Tibial nerve (tissue), 4 donors: ENCODE measurements around the gene FNTB. TPM values are rescaled to one million over a fixed set of nuclear protein-coding genes. Genes with fewer than 3 reads are reported as not detected.
A peak's percentile ranks its signal among the peaks of the same experiment; 100 is the strongest.

Experiments used
- DNase-seq, 2 donors: peaks; one replicate each; pipeline ENCODE4 v3.0.0-alpha.2; 2019; ENCODE audit warnings: low spot score in 2 of 2
- H3K27ac ChIP-seq, 4 donors: fragments of 200-600 bp; sonication (generic) in 3 of 4; one replicate each; pipeline ENCODE4 v1.5.1; 2017 to 2019; ENCODE audit warnings: mild to moderate bottlenecking in 1 of 4
- H3K27me3 ChIP-seq, 2 donors: fragments of 200-600 bp; sonication (generic) in 1 of 2; one replicate each; pipeline versions ENCODE4 v1.5.1 to v1.6.0; 2017 to 2019
- H3K36me3 ChIP-seq, 3 donors: fragments of 200-600 bp; sonication (generic); one replicate each; pipeline ENCODE4 v1.5.1; 2018 to 2019
- H3K4me1 ChIP-seq, 4 donors: fragments of 200-600 bp; sonication (generic) in 3 of 4; one replicate each; pipeline ENCODE4 v1.5.1; 2017 to 2019
- H3K4me3 ChIP-seq, 4 donors: fragments of 200-600 bp; sonication (generic) in 3 of 4; one replicate each; pipeline ENCODE4 v1.5.1; 2017 to 2019; ENCODE audit warnings: mild to moderate bottlenecking in 1 of 4, moderate library complexity in 1 of 4
- H3K9me3 ChIP-seq, 4 donors: fragments of 200-600 bp; sonication (generic) in 3 of 4; one replicate each; pipeline ENCODE4 v1.5.1; 2017 to 2019
- CTCF ChIP-seq, 5 experiments: fragments of 200-600 bp in 3 of 5; fragments of 450-650 bp in 2 of 5; sonication (generic) in 3 of 5; IDR thresholded peaks; one replicate each; pipeline ENCODE4 v1.5.1; 2016 to 2019; ENCODE audit warnings: antibody characterized with exemption in 5 of 5, mild to moderate bottlenecking in 3 of 5, moderate library complexity in 2 of 5
- EP300 ChIP-seq, 2 donors: sonication (generic); formaldehyde crosslinking; IDR thresholded peaks; one replicate each; pipeline ENCODE4 v1.6.1; 2017; ENCODE audit warnings: antibody characterized with exemption in 2 of 2, mild to moderate bottlenecking in 1 of 2
- POLR2A ChIP-seq, 2 donors: fragments of 450-650 bp; IDR thresholded peaks; one replicate each; pipeline ENCODE4 v1.6.1; 2017; ENCODE audit warnings: antibody characterized with exemption in 2 of 2, mild to moderate bottlenecking in 2 of 2, moderate library complexity in 2 of 2
- WGBS, 2 donors: methylation state at CpG; one replicate each; pipeline ENCODE4 v1.1.5; 2018; 5-methylcytosine and 5-hydroxymethylcytosine counted together
- total RNA-seq, 4 donors: library from RNA; depleted of rRNA; stranded (reverse); fragments of >200 nt; gene quantifications; one replicate each; pipeline ENCODE4 v1.1.0, GENCODE V29; 2016

FNTB gene
- total RNA-seq, 4 donors from 2014 or later = 21.0 to 34.5 (median 31.0) TPM

DNA sequence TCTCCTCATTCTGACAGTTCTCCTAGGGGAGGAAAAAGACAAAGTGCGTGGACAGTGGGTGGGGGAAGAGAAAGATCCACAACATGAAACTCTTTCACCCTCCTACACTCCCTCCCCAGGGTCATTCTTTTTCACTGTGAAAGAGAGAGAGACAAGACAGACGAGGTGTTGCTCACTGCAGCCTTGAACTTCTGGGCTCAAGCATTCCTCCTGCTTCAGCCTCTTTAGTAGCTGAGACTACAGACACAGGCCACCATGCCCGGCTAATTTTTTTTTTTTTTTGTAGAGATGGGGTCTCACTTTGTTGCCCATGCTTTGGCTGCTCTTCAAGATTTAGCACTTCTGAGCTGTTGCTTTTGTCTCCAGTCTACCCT is 46.9 kb upstream of the FNTB start:
- no peak for TF ChIP-seq EP300 (IDR thresholded peaks at IDR 0.05)
- no peak for TF ChIP-seq CTCF (IDR thresholded peaks at IDR 0.05)
- TF ChIP-seq POLR2A (IDR thresholded peaks at IDR 0.05) = no peak
- peaks cover 0 to 64% (median 0%) of the 10 kb centered on the region in 3 donors for H3K36me3 ChIP-seq

GRCh38 chr14:64940336-64940910 is 46.3 kb upstream of the FNTB start:
- H3K36me3 ChIP-seq = peaks cover 0 to 66% (median 0%) of the 10 kb centered on the region in 3 donors
- H3K9me3 ChIP-seq = no peaks in the 10 kb centered on the region
- no peak for DNase-seq
- WGBS, 2 donors = 86 to 89% methylated on average over 3 of the region's 3 CpGs
- no peaks in the 10 kb centered on the region for H3K27me3 ChIP-seq
- no peak for TF ChIP-seq POLR2A (IDR thresholded peaks at IDR 0.05)
- TF ChIP-seq CTCF (IDR thresholded peaks at IDR 0.05) = no peak
- no peak for TF ChIP-seq EP300 (IDR thresholded peaks at IDR 0.05)
- peaks cover 0 to 16% (median 0%) of the 10 kb centered on the region in 4 donors for H3K4me1 ChIP-seq
- no peak overlapping the region for H3K27ac ChIP-seq
- H3K4me3 ChIP-seq = no peak overlapping the region

More for the DNA sequence above, 46.9 kb upstream of the FNTB start:
- Histone ChIP-seq H3K4me3 (no peak overlapping the region), H3K9me3 (no peaks in the 10 kb centered on the region), H3K27me3 (no peaks in the 10 kb centered on the region), H3K27ac (no peak overlapping the region), H3K4me1 (peaks cover 0 to 20% (median 0%) of the 10 kb centered on the region in 4 donors)
- WGBS, 2 donors = 67 to 68% methylated on average over 3 of the region's 3 CpGs
- DNase-seq = no peak

- TF ChIP-seq EP300 (IDR thresholded peaks at IDR 0.05) (no peak), CTCF (IDR thresholded peaks at IDR 0.05) (no peak), POLR2A (IDR thresholded peaks at IDR 0.05) (no peak)
- peak within 1 kb of the TSS in 1 of 4 donors; percentile 11 for H3K4me3 ChIP-seq
- no peaks in the 10 kb centered on the region for H3K9me3 ChIP-seq
- H3K4me1 ChIP-seq = no peaks in the 10 kb centered on the region
- WGBS, 2 donors = 84 to 86% methylated on average over 13 of the region's 13 CpGs
- no peaks in the 10 kb centered on the region for H3K27me3 ChIP-seq
- H3K27ac ChIP-seq = peak within 1 kb of the TSS in 1 of 4 donors; percentile 52
- DNase-seq = no peak
- H3K36me3 ChIP-seq = peaks cover 0 to 75% (median 0%) of the 10 kb centered on the region in 3 donors
Measured at GRCh38 chr14:64942531-64943111, 44.1 kb upstream of the FNTB start, which contains the start of gene GPX2. TSS of gene GPX2 (minus strand) at chr14:64942745. CDS start at chr14:64942726, 19 bp downstream.

DNA sequence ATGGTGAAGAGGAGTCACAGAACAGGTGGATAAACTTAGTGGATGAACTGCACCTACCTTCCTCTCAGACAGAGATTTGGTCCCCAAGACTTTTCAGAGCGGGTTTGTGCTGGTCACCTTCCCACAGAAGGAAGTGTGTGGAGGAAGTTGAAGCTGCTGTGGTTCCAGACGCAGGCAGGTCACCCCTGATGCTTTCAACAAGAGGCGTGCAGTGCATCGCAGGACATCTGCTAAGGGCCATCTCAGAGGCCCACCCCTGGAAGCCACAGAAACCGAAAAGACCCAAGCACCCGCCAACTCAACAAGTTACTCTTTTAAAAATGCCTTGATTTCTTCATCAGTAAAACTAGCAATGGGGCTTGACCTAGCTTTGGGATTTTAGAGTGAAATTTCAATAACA is 43.1 kb upstream of the FNTB start:
- no peak overlapping the region for H3K27ac ChIP-seq
- no peaks in the 10 kb centered on the region for H3K4me1 ChIP-seq
- no peak overlapping the region for H3K4me3 ChIP-seq
- no peaks in the 10 kb centered on the region for H3K27me3 ChIP-seq
- 66 to 69% methylated on average over 6 of the region's 6 CpGs for WGBS, 2 donors
- no peak for DNase-seq
- peaks cover 0 to 80% (median 0%) of the 10 kb centered on the region in 3 donors for H3K36me3 ChIP-seq
- no peaks in the 10 kb centered on the region for H3K9me3 ChIP-seq
- TF ChIP-seq POLR2A (IDR thresholded peaks at IDR 0.05) = no peak
- TF ChIP-seq CTCF (IDR thresholded peaks at IDR 0.05) = no peak
- TF ChIP-seq EP300 (IDR thresholded peaks at IDR 0.05) = no peak

DNA sequence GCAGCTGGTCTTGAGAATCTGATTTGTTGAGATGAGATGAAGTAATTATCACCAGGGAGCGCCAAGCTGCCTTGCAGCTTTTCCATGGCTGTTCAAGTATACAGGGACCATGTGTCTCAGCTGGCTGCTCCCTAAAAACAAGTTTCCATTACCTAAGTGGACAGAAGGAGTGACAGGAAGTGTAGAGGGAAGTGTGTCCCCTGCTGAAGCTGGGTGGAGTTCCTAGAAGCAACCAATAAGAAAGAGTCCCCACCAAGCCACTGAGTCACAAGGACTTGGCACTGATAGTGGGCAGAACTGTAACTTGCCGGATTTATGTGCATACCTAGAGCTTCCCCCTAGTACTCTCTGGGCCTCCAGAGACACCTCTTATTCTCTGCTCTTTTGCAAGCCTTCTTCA is 42.7 kb upstream of the FNTB start:
- Histone ChIP-seq H3K9me3 (no peaks in the 10 kb centered on the region), H3K36me3 (peaks cover 0 to 79% (median 0%) of the 10 kb centered on the region in 3 donors), H3K4me3 (no peak overlapping the region), H3K4me1 (no peaks in the 10 kb centered on the region), H3K27ac (no peak overlapping the region), H3K27me3 (no peaks in the 10 kb centered on the region)
- 87% methylated on average over 2 of the region's 2 CpGs for WGBS, 2 donors
- DNase-seq = no peak
- no peak for TF ChIP-seq POLR2A (IDR thresholded peaks at IDR 0.05)
- no peak for TF ChIP-seq EP300 (IDR thresholded peaks at IDR 0.05)
- no peak for TF ChIP-seq CTCF (IDR thresholded peaks at IDR 0.05)
